ENCODE measurements around the gene AGBL4. TPM values are rescaled to one million over a fixed set of nuclear protein-coding genes. Genes with fewer than 3 reads are reported as not detected.

Gene AGBL4
- total RNA-seq, 4 donors from 2014 or later: not detected

GRCh38 chr1:48657413-48657812 is 1366.3 kb downstream of the AGBL4 start:
- H3K36me3 ChIP-seq: no peaks in the 10 kb centered on the region
- 84 to 90% methylated on average over 4 of the region's 4 CpGs for WGBS, 2 donors
- H3K27me3 ChIP-seq: no peaks in the 10 kb centered on the region
- H3K4me1 ChIP-seq: no peaks in the 10 kb centered on the region
- no peaks in the 10 kb centered on the region for H3K9me3 ChIP-seq
- DNase-seq: no peak
- intact Hi-C loops (cut with DNase I): no loop called here
- TF ChIP-seq CTCF (IDR thresholded peaks at IDR 0.05): no peak
- no peak for TF ChIP-seq POLR2A (IDR thresholded peaks at IDR 0.05)
- H3K27ac ChIP-seq: no peak overlapping the region
- no peak overlapping the region for H3K4me3 ChIP-seq

- 78 to 87% methylated on average over 8 of the region's 8 CpGs for WGBS, 2 donors
- Histone ChIP-seq H3K27me3 (no peaks in the 10 kb centered on the region), H3K9me3 (no peaks in the 10 kb centered on the region), H3K27ac (no peak overlapping the region), H3K4me3 (no peak overlapping the region), H3K4me1 (no peaks in the 10 kb centered on the region), H3K36me3 (no peaks in the 10 kb centered on the region)
- DNase-seq: no peak
- intact Hi-C loops (cut with DNase I): no loop called here
- no peak for TF ChIP-seq POLR2A (IDR thresholded peaks at IDR 0.05)
- TF ChIP-seq CTCF (IDR thresholded peaks at IDR 0.05): no peak
Observed at GRCh38 chr1:48654606-48655210, 1369.0 kb downstream of the AGBL4 start.

- Histone ChIP-seq H3K27me3 (no peaks in the 10 kb centered on the region), H3K4me1 (no peaks in the 10 kb centered on the region), H3K4me3 (no peak overlapping the region), H3K27ac (no peak overlapping the region), H3K9me3 (no peaks in the 10 kb centered on the region), H3K36me3 (no peaks in the 10 kb centered on the region)
- no peak for DNase-seq
- intact Hi-C loops (cut with DNase I): no loop called here
- TF ChIP-seq CTCF (IDR thresholded peaks at IDR 0.05) (no peak), POLR2A (IDR thresholded peaks at IDR 0.05) (no peak)
- 82 to 88% methylated on average over 6 of the region's 6 CpGs for WGBS, 2 donors
Observed at GRCh38 chr1:48652334-48652733, 1371.4 kb downstream of the AGBL4 start.

GRCh38 chr1:48649880-48650279 is 1373.9 kb downstream of the AGBL4 start:
- Histone ChIP-seq H3K27me3 (no peaks in the 10 kb centered on the region), H3K27ac (no peak overlapping the region), H3K4me3 (no peak overlapping the region), H3K4me1 (no peaks in the 10 kb centered on the region), H3K36me3 (no peaks in the 10 kb centered on the region), H3K9me3 (no peaks in the 10 kb centered on the region)
- intact Hi-C loops (cut with DNase I): no loop called here
- TF ChIP-seq CTCF (IDR thresholded peaks at IDR 0.05): no peak
- no peak for TF ChIP-seq POLR2A (IDR thresholded peaks at IDR 0.05)
- no peak for DNase-seq
- 88 to 96% methylated on average over 1 to 3 of the region's 3 CpGs for whole genome bisulfite sequencing, 2 donors

GRCh38 chr1:48645883-48646282 is 1377.9 kb downstream of the AGBL4 start:
- intact Hi-C loops (cut with DNase I): no loop called here
- 69 to 80% methylated on average over 4 of the region's 4 CpGs for WGBS, 2 donors
- H3K4me3 ChIP-seq: no peak overlapping the region

More at GRCh38 chr1:48645883-48646282, 1377.9 kb downstream of the AGBL4 start:
- H3K9me3 ChIP-seq: no peaks in the 10 kb centered on the region
- H3K4me1 ChIP-seq: no peaks in the 10 kb centered on the region
- no peak for DNase-seq
- no peaks in the 10 kb centered on the region for H3K36me3 ChIP-seq
- H3K27ac ChIP-seq: no peak overlapping the region
- TF ChIP-seq CTCF (IDR thresholded peaks at IDR 0.05) (no peak), POLR2A (IDR thresholded peaks at IDR 0.05) (no peak)
- peaks cover 0 to 25% (median 0%) of the 10 kb centered on the region in 4 donors for H3K27me3 ChIP-seq
